ENCODE measurements around the gene PRPF38A. TPM values are rescaled to one million over a fixed set of nuclear protein-coding genes. Genes with fewer than 3 reads are reported as not detected.

PRPF38A gene
- polyA plus RNA-seq, 3 donors = 19.7 to 30.9 (median 25.2) TPM

- Mint-ChIP-seq H3K4me3 (no peak overlapping the region), H3K36me3 (peaks cover 18 to 28% of the 10 kb centered on the region in 2 donors), H3K27me3 (ENCODE audit: low read depth in 3 of 3) (no peaks in the 10 kb centered on the region), H3K27ac (no peak overlapping the region), H3K4me1 (no peaks in the 10 kb centered on the region), H3K9me3 (no peaks in the 10 kb centered on the region)
- Histone ChIP-seq H3K9ac (ENCODE audit: insufficient read depth, low read length, poor library complexity, severe bottlenecking) (no peak overlapping the region), H3K4me3 (replicated peaks in 1 of 3; ENCODE audit: low read depth in 2 of 3, low read length in 3 of 3) (no peak overlapping the region), H2AFZ (ENCODE audit: insufficient read depth, low read depth, low read length, poor library complexity, severe bottlenecking) (no peak overlapping the region), H3K27me3 (ENCODE audit: control insufficient read depth in 2 of 2, insufficient read depth in 2 of 2, low read length in 2 of 2) (no peaks in the 10 kb centered on the region), H4K20me1 (ENCODE audit: insufficient read depth, low read length) (no peaks in the 10 kb centered on the region), H3K4me1 (ENCODE audit: control insufficient read depth in 1 of 2, insufficient read depth in 2 of 2, low read length in 2 of 2) (no peaks in the 10 kb centered on the region), H3K27ac (ENCODE audit: low read depth in 1 of 2, low read length in 2 of 2) (no peak overlapping the region), H3K36me3 (replicated peaks in 1 of 2; ENCODE audit: control insufficient read depth in 1 of 2, insufficient read depth in 2 of 2, low read length in 2 of 2) (peaks cover 8 to 10% of the 10 kb centered on the region in 2 donors), H3K4me2 (replicated peaks; ENCODE audit: extremely low read depth, low read length, poor library complexity, severe bottlenecking) (no peak overlapping the region), H3K9me3 (replicated peaks in 1 of 2; ENCODE audit: control insufficient read depth in 1 of 2, insufficient read depth in 1 of 2, low read length in 2 of 2) (no peaks in the 10 kb centered on the region), H3K79me2 (ENCODE audit: insufficient read depth, low read length) (no peaks in the 10 kb centered on the region)
- no CpG with 5 or more reads among the region's 2 CpGs for WGBS (ENCODE audit: insufficient coverage)
- intact Hi-C loops (cut with micrococcal nuclease) = no loop called here
- no peak for TF ChIP-seq CTCF (IDR thresholded peaks at IDR 0.05)
- DNase-seq = no peak
Observed at GRCh38 chr1:52469108-52469507, 64.7 kb downstream of the PRPF38A start.

Other genes with a start within 250 kb of the PRPF38A start
- gene CC2D1B, start 38.4 kb upstream of the PRPF38A start, polyA plus RNA-seq = 10 to 100 TPM in 1 of 3 donors, 1 to 10 TPM in 2; 1.7 to 17.5 (median 2.4) TPM
- gene ORC1, start 179 bp upstream of the PRPF38A start, polyA plus RNA-seq = under 1 TPM in 2 of 3 donors, not detected in 1; 0.12 to 0.27 TPM
- 10 to 100 TPM in 1 of 3 donors, 1 to 10 TPM in 2; 4.3 to 24.2 (median 7.6) TPM for gene TUT4, start 148.5 kb downstream of the PRPF38A start, polyA plus RNA-seq
- gene GPX7, start 197.8 kb downstream of the PRPF38A start, polyA plus RNA-seq = 1 to 10 TPM; 1.7 to 3.3 (median 2.9) TPM
- gene SHISAL2A, start 228.6 kb downstream of the PRPF38A start, polyA plus RNA-seq = under 1 TPM in 2 of 3 donors, not detected in 1; 0.03 to 0.28 TPM

Measured in CD14-positive monocyte (primary cell).